ENCODE measurements around the gene CYP26A1. TPM values are rescaled to one million over a fixed set of nuclear protein-coding genes. Genes with fewer than 3 reads are reported as not detected.

Gene CYP26A1
- total RNA-seq: not detected in 2 replicates

GRCh38 chr10:93073539-93074146, at the start of gene CYP26A1:
Gene CYP26A1, plus strand, starts transcription at chr10:93073893. Its CDS starts 42 bp downstream, at chr10:93073935.

GRCh38 chr10:93059975-93060886, 13.5 kb upstream of the CYP26A1 start, which contains the start of gene CYP26C1:
Gene CYP26C1, plus strand, starts transcription at chr10:93060798. Its CDS starts 466 bp downstream, at chr10:93061264.

Other genes starting within 250 kb of the CYP26A1 start
- 10.1 and 20.7 TPM in 2 replicates for gene EXOC6, start 225.4 kb upstream of the CYP26A1 start, total RNA-seq
- 0.12 TPM in 1 of 2 replicates, not detected in the other for gene CYP26C1, start 13.1 kb upstream of the CYP26A1 start, total RNA-seq

Data from uterine smooth muscle cell (primary cell).